ENCODE results near the gene R3HDM4. TPM values are rescaled to one million over a fixed set of nuclear protein-coding genes. Genes with fewer than 3 reads are reported as not detected.

R3HDM4 gene
- total RNA-seq, 1 donor from 2014 or later = 47.5 TPM

- DNase-seq (ENCODE audit: low spot score) = no peak
Measured at GRCh38 chr19:875265-875879, 37.6 kb downstream of the R3HDM4 start.

GRCh38 chr19:873561-874041, 39.4 kb downstream of the R3HDM4 start:
- DNase-seq (ENCODE audit: low spot score) = no peak

- DNase-seq (ENCODE audit: low spot score) = no peak
Measured at GRCh38 chr19:873084-873483, 39.9 kb downstream of the R3HDM4 start.

DNA sequence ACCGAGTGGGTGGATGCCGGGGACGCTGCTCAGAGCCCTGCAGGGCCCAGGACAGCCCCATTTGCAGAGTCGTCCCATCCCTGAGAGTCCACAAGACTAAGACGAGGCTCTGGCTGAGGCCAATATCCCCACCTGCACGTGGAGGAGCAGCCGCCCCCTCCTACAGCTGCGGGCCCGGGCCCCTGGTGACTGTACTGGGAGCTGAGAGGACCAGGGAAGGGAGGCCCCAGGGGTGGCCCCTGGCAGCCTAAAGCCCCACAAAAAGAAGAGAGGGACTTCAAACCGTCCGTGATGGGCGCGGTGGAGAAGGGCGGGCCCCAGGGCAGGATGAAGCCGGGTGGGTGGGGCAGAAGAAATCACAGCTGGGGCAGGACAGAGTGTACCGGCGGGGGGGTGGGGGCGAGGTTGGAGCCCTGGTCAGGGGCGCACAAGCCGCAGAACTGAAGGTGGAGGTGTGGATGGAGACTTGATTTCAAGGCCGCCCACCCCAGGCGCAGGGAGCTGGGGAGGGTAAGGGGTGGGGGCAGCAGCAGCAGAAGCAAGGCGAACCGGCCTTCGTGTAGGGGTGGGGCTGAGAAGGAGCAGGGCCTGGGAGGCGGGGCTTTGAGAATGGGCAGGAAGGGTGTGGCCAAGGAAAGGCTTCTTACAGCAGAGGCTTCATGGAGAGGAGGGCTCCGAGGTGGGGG, 40.6 kb downstream of the R3HDM4 start:
- peak; percentile 42 for DNase-seq (ENCODE audit: low spot score)

DNA sequence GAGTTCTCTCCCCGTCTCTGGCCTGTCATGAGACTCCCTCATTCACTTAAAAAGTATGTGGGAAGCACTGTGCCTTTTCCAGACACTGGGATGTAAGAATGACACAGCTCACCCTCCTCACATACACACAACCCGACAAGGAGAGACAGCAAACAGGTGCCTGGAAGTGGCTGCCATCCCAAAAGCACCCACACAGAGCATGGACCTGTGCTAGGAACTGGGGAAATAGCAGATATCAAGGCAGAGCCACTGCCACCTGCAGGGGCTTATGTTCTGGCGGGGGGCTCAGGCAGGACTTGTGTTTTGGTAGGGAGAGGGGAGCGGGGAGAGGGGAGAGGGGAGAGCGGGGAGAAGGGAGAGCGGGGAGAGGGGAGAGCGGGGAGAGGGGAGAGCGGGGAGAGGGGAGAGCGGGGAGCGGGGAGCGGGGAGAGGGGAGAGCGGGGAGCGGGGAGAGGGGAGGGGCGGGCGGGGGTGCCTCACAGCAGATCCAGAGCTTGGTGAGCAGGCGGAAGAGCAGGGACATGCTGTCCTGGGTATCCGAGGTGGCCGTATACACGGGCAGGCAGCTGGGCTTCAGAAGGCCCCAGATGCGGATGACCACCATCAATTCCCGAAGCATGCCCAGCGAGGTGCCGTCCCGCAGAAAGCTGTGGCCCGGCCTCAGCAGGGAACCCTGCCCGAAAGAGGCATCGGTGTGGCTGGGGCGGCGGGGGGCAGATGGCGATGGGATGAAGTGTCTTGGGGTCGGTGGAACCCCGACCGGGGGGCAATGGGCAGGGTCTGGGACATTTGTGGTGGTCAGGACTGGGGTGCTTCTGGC, 41.4 kb downstream of the R3HDM4 start:
- DNase-seq (ENCODE audit: low spot score) = no peak

DNA sequence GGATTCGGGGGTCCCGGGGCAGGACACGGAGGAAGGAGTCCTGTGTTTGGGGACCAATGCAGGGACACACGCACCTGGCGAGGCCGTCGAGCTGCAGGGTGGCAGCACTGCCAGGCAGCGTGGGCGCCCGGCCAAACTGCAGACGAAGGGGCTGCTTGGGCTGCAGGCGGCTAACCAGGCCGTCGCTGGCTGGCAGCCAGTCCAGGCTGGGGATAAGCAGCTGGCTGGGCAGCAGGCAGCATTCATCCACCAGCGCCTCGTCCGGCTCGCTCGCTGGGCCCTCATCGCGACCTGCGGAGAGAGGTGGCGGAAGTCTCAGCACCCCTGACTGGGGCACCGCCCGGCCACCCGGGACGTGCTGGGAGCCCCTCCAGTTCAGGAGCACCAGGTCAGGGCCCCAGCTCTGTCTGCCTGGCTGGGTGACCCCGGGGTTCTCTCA, 42.0 kb downstream of the R3HDM4 start:
- DNase-seq (ENCODE audit: low spot score) = no peak

DNA sequence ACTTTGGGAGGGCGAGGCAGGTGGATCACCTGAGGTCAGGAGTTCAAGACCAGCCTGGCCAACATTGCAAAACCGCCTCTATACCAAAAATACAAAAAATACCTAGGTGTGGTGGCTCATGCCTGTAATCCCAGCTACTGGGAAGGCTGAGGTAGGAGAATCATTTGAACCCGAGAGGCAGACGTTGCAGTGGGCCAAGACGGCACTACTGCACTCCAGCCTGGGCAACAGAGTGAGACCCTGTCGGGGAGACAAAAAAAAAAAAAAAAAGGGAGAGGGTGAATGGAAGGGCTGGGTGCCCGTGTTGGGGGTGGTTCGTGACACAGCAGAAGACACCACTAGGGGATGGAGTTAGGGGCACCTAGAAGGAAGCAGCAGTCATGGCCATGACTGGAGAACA, 42.7 kb downstream of the R3HDM4 start:
- no peak for DNase-seq (ENCODE audit: low spot score)

DNA sequence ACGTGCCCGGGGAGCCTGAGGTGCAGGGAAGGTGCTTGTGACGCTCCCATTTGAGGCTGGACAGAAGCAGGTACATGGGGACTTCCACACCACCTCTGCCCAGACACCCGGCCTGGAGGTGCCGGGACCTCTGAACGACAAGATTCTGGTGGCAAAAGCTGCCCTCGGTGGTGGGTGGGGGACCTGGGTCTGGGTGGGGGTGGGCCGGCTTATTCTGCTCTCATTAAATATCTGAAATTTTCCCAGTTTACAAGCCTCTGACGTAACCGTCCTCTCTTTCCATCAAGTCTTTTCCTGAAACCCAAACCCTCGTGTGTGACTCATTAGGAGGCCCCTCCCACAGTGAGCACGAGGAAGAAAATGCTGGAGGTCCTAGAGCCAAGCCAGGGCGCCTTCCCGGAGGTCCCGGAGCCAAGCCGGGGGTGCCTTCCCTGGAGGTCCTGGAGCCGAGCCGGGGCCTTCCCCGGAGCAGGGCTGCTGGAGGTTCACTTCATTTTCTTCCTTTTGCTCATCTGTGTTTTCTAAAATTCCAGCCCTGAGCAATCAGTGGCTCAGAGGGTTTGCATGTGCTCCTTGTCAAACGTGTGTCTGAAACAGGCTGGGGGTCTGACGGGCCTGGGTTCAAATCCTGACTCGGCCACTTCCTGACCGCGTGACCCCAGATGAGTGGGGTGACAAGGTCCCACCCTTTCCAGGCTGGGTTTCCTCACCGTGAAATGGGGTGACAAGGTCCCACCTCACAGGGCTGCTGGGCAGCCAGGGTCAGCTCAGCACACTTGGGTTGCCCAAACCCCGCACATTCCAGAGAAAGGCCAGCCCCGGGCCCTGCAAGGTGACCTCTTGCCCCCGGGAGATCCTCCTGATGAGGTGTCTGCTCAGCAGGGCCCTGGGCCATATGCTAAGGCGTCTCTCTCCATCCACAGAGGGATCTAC, 43.5 kb downstream of the R3HDM4 start:
- DNase-seq (ENCODE audit: low spot score) = peak; percentile 72

GRCh38 chr19:868458-869244, 44.4 kb downstream of the R3HDM4 start:
- DNase-seq (ENCODE audit: low spot score) = no peak

GRCh38 chr19:867855-868457, 45.1 kb downstream of the R3HDM4 start:
- DNase-seq (ENCODE audit: low spot score) = no peak

- DNase-seq (ENCODE audit: low spot score) = no peak
Measured at GRCh38 chr19:867301-867793, 45.7 kb downstream of the R3HDM4 start.

GRCh38 chr19:866769-867300, 46.2 kb downstream of the R3HDM4 start:
- no peak for DNase-seq (ENCODE audit: low spot score)

GRCh38 chr19:863315-863620, 49.8 kb downstream of the R3HDM4 start:
- no peak for DNase-seq (ENCODE audit: low spot score)

- DNase-seq (ENCODE audit: low spot score) = peak; percentile 56
Measured at GRCh38 chr19:862581-863314, 50.3 kb downstream of the R3HDM4 start.

DNA sequence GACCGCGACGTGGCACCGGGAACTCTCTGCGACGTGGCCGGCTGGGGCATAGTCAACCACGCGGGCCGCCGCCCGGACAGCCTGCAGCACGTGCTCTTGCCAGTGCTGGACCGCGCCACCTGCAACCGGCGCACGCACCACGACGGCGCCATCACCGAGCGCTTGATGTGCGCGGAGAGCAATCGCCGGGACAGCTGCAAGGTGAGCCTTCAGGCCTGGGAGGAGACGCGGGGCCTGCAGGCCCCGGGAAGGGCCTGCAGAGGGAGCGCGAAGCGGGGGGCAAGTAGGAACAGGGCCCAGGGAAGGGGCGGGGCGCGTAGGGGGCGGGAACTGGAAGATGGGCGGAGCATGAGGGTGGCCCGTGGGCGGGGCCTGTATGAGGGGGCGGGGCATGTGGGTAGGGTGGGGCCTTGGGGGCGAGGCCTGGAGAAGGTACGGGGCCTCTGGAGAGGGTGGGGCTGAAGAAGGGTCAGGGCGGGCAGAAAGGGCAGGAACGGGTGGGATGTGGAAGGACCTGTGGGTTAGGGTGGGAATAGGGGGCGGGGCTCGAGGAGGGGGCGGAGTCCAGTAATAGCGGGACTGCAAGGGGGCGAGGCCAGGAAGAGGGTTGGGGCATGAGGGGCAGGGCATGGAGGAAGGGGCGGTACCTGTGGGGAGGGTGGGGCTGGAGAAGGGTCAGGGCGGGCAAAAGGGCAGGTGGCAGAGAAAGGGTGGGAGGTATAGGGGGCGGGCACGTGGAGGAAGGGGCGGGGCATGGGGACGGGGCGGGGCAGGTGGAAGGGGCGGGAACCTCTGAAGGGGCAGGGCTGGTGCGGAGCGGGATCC, 51.1 kb downstream of the R3HDM4 start:
- DNase-seq (ENCODE audit: low spot score) = no peak

- no peak for DNase-seq (ENCODE audit: low spot score)
Measured at GRCh38 chr19:861141-861755, 51.8 kb downstream of the R3HDM4 start.

GRCh38 chr19:858868-859843, 53.9 kb downstream of the R3HDM4 start, which contains the start of gene CFD:
CFD (plus strand) TSS chr19:859664; CDS start chr19:859690, 26 bp downstream.
- no peak for DNase-seq (ENCODE audit: low spot score)

All from mucosa of gallbladder (tissue), 1 donor.